ENCODE data around the gene WDFY4.

- TF ChIP-seq CTCF (IDR thresholded peaks at IDR 0.05; ENCODE audit: extremely low read depth in 1 of 2, insufficient read depth in 1 of 2, low read depth in 1 of 2, low read length in 2 of 2), result no peak
- no peak for TF ChIP-seq POLR2A (IDR thresholded peaks at IDR 0.05; ENCODE audit: low read depth, low read length)
- no peak for TF ChIP-seq POLR2AphosphoS5 (IDR thresholded peaks at IDR 0.05; ENCODE audit: insufficient read depth, low read depth, low read length)
Observed at GRCh38 chr10:48898426-48898825, 213.8 kb downstream of the WDFY4 start.
